ENCODE measurements around the gene RB1.
A peak's percentile ranks its signal among the peaks of the same experiment; 100 is the strongest.
"Not testable (repeated sequence)": the region's sequence is repeated elsewhere in the genome, so short reads cannot be mapped to it uniquely, and the experiment has no call there.

The RB1 gene

DNA sequence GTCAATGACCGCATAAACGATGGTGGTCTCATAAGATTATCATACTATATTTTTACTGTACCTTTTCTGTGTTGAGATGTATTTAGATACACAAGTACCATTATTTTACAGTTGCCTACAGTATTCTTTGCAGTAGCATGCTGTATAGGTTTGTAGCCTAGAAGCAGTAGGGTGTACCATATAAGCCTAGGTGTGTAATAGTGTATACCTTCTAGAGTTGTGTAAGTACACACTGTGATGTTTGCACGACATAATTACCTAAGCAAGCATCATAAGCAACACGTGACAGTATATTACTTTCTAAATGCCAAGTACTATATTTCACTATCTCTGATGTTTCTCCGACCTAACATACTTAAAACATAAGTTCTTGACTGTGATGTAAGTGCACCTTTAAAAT, 106.6 kb downstream of the RB1 start:
- DNase-seq (ENCODE audit: low read depth in 2 of 2): no peak

DNA sequence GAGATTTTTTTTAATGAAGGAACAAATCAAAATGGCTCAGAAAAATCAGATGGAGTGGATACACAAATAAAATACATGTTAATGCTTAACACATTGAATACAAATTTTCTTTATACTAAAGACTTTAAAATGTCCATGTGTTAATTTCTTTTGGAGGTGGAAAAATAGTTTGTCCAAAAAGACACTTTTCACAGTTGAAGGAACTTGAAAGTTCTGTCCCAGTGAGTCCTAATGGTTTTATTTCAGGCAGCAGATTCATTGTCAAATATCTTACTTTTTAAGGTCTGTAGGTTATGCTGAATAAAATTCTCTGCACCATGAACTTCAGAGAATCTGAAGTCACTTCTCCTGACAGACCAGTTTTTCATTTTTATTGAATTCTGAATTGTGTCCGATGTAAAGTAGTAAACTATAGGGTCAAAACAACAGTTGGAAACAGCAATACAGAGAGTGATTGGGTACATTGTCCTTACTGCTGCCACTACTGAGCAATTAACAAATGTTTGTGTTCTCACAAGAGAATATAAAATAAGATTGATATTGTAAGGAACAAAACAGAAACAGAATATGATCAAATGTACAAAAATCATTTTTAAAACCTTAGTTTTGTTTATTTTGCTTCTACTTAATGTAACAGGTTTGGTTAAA, 107.7 kb downstream of the RB1 start:
- DNase-seq (ENCODE audit: low read depth in 2 of 2): no peak

DNA sequence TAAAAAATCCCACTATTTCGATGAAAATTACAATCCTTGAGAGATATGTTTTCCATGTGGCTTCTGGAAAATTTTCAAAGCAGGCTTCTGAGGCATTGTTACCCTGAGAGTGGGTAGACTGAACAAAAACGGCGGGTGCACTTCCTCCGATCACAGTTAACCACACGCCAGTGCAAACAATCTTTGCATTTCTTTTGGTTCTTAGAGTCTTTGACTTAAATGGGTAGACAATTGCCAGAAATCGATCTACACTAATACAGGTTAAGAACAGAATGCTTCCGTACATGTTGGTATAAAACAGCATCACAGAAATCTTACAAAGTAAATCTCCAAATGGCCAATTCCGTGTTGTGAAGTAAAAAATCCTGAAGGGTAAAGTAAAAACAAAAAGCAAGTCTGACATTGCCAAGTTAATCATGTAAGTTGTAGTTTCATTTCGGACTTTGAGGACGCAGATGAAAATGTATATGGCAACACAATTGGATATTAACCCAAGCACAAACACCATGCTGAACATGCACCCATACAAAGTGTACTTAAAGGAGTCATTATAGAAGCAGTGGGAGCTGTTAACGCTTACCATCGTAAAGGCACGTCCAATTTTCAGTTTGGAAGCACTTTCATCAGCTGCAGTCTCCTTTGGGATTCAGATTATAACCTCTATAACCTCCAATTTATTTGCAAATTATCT, 108.4 kb downstream of the RB1 start:
- no peak for DNase-seq (ENCODE audit: low read depth in 2 of 2)

DNA sequence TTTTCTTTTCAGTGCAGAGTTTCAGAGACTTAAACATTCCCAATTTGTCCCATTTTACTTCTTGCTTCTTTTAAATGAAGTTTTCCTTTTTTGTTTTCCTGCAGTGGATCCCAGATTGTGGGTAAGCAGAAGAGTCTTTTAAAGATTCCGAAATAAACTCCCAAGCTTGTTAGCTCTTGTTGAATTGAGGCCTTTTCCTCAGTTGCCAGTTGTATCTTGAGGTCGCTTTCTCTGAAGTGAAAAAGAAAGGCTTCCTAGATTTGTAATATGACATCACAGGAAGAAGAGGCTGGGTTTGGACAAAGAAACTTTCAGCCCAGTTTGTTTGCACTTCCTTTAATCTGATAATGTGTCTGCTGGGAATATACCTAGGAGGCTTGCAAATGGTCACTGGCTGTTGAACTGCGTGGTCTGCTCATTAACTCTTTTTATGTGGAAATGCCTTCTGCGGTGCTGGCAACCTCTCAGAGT, 109.4 kb downstream of the RB1 start, which contains the start of gene LPAR6:
Gene LPAR6, minus strand, starts transcription at position 233 of the 471 bp plus-strand sequence. CDS start 690 bp downstream, outside the sequence.
- no peak for DNase-seq (ENCODE audit: low read depth in 2 of 2)

DNA sequence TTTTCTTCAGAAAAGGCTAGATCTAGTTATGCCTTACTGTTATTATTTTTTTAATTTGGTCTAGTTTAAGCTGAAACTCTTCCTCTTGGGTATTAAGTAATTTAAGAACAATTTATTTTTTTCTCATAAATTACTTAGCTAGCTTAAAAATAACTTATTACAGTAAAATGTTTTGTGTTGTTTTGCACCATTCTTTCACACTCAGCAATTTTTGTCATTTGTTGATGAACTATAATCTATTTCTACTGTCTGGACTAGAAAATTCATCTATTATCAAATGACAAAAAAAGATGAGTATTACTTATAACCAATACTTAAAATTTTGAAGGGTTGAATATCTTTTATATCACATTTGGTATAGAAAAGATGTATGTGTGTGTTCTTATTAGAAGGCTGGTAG, 111.0 kb downstream of the RB1 start:
- no peak for DNase-seq (ENCODE audit: low read depth in 2 of 2)

DNA sequence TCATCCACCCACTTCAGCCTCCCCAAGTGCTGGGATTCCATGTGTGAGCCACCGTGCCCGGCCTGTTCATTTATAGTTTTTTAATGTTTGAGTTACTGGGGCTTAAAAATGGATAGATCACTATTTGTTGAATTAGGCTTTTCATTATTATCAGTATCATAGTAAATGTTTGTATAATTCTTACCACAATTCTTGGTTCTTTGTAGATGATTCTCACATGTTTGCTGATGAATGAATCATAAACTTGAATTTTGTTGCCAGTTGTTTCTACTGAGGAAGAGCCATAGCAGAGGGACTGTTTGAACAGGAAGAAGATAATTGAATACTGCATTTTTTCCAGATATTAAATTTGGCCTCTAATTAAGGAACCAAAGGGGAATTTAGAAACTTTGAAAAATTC, 112.0 kb downstream of the RB1 start:
- no peak for DNase-seq (ENCODE audit: low read depth in 2 of 2)

DNA sequence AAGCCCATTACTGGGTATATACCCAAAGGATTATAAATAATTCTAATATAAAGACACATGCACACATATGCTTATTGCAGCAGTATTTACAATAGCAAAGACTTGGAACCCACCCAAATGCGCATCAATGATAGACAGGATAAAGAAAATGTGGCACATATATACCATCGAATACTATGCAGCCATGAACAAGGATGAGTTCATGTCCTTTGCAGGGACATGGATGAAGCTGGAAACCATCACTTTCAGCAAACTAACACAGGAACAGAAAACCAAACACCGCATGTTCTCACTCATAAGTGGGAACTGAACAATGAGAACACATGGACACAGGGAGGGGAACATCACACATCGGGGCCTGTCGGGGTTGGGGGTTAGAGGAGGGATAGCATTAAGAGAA, 118.5 kb downstream of the RB1 start:
- not testable (repeated sequence) for DNase-seq (ENCODE audit: low read depth in 2 of 2)

DNA sequence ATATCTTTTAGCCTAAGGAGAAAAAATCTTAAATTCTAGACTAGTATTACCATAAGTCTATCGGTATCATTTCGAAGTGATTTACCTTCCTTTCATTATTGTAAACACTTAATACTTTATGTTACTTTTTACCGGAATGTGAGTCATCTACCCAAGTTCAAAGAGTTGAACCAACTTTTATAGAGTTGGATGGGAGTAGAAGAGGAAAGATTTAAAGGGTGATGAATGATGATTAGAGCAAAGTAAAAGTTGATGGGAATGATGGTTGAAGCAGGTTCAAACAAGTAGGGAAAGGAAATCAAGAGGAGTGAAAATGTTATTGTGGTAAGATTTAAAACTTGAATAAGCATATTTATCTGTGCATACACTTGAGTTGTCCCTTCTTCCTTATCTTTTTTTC, 120.7 kb downstream of the RB1 start:
- no peak for DNase-seq (ENCODE audit: low read depth in 2 of 2)

DNA sequence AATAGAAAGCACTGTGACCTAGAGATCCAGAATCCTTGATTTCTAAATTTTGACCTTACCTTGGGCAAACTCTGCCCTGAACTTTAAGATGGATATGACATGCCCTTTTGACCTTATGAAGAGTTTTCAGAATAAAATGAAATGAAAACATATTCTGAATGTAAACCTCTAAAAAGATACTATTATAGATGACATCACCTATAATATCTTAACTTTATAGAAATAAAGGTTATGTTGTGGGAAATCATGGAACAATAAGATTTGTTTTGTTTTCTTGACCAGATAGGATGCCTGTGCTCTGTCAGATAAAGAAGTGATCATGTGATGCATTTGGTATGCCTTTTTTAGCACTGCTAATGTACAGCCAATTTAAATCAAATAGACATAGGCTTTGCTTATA, 122.5 kb downstream of the RB1 start:
- DNase-seq (ENCODE audit: low read depth in 2 of 2): no peak

DNA sequence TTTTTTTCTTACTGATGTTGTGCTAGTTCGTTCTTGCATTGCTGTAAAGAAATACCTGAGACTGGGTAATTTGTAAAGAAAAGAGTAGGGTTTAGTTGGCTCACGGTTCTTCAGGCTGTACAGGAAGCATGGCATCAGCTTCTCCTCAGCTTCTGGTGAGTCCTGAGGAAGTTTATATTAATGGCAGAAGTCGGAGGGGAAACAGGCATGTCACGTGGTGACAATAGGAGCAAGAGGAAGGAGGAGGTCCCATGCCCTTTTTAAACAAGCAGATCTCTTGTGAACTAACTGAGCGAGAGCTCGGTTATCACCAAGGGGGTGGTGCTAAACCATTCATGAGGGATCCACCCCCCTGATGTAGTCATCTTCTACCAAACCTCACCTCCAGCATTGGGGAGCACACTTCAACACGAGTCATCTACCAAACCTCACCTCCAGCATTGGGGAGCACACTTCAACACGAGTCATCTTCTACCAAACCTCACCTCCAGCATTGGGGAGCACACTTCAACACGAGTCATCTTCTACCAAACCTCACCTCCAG, 123.3 kb downstream of the RB1 start:
- not testable (repeated sequence) for DNase-seq (ENCODE audit: low read depth in 2 of 2)

DNA sequence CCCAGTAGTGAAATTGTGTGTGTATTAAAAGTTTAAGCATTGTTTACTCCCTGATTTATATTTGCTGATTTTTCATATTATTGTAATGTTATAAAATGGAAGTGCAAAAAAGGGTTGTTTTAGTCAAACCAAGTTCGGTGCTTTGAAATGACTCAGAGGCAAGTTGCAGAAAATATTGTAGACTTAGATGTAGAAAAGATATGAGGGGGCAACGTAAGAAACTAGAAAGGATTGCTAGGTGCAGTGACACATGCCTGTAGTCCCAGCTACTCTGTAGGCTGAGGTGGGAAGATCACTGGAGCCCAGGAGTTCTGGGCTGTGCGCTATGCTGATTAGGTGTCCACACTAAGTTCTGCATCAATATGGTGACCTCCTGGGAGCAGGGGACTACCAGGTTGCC, 125.5 kb downstream of the RB1 start:
- DNase-seq (ENCODE audit: low read depth in 2 of 2): no peak

DNA sequence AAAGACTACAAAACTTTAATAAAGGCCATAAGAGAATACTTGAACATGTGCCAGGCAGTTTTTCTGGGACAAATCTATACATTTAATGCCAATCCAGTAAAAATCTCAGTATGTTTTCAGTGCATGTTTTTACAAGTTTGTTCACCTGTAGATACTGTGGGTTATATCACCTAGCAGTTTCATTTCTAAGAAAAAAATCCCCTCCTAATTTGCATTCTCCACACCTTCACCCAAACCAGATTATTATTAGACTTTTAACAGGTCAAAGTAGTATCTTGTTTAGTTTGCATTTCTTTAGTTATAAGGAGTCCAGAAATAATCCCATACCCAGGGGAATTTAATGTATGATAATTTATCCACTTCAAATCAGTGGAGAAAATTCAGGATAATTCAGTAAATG, 126.3 kb downstream of the RB1 start:
- no peak for DNase-seq (ENCODE audit: low read depth in 2 of 2)

DNA sequence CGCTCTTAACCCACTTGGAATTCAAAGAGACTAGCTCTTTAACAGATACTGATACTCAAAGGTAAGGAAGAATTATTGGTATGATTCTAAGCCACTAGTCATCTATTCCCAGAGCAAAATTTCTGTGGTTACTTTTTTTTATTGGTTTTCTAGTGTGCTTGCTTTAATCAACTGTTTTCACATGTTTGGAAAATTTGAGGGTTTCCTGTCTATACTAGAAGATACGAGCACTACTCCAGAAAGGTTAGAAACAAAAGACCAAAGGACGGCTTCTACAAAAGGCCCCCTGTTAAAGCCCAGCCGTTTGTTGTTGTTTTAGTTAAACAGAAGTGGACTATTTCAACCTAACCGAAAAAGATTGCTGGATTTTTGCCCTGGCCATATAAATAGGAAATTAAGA, 127.9 kb downstream of the RB1 start:
- peak in 1 of 2 experiments; percentile 47 for DNase-seq (ENCODE audit: low read depth in 2 of 2)

DNA sequence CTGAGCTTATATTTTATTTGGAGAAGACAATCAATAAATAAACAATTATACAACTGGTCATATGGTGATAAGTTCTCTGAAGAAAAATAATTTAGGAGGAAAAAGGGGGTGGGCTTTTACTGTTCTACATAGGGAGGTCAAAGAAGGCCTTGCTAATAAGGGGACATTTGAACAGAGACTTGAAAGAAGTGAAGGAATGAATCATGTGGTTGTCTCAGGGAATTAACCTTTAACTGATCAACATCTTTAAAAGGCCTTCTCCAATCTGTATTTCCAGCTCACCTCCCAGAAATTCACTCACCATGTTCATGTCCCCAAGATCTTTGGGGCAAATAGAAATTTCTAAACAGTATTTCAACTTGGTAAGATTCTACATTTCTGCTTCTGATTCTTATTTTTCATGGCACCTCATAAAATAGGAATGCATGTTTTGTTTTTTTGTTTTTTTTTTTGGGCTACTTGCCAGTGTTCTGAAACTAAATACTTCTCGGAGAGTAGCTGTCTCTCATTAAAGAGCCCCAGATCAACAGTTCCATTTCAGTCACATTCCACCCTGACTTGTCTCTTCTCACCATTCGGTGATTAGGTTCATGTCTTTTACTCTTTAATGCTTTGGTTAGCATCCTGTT, 128.6 kb downstream of the RB1 start:
- DNase-seq (ENCODE audit: low read depth in 2 of 2): peak; percentile 60 to 64

DNA sequence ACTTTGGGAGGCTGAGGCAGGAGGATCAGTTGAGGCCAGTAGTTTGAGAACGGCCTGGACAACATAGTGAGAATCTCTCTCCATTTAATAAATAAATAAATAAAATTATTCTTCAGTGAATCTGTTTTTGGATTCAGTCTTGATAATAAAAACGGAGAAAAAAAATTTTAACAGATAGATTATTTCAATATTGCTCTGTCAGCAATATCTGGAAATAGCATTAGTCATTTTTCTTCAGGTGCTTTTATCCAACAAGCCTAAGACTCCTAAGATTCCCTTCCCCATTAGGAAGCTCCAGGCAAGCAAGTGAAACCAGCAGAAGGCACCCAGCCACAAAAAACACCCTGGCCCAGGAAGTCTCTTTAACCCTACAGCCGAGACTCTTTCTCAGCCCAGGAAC, 130.6 kb downstream of the RB1 start:
- no peak for DNase-seq (ENCODE audit: low read depth in 2 of 2)

DNA sequence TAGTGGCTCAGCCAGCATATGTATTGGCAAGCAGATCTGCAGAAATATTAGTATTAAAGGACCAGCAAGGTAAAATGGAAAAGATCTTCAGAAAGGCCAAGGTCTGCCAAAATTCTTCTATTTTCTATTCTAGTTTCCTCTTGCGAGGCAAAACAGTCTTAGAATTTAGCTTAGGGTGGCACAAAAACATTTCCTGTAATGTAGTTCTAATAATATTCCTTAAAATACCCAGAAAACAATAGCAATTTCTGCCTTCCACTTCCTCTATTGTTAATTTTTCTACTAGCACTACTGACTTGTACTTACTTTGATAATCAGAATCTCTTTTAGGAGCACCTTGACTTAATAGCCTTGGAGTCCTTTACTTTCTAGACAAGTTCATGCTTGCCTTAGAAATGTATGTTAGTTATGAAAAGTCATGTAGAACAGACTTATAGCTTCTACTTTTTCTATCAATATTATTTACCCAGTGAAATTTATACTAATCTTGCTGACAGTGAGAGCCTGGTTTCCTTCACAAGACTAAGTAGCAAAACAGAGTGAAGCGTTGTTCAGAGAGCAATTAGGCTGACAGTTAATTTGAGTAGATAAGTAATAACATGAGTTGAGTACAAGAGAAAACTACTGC, 133.2 kb downstream of the RB1 start:
- no peak for DNase-seq (ENCODE audit: low read depth in 2 of 2)

DNA sequence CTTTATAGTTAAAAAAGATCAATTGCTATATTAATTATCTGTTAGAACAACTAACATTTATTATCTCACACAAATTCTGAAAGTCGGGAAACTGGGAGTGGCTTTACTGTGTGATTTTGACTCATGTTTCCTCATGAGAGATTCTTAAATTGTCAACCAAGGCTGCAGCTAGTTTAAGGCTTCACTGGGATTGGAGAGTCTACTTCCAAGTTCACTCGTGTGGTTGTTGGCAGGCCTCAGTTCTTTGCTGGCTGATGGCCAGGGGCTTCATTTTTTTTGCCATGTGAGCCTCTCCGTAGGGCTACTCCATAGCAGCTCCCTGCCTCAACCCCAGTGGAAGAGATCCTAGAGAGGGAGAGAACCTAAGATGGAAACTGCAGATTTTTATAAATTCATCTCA, 133.8 kb downstream of the RB1 start:
- no peak for DNase-seq (ENCODE audit: low read depth in 2 of 2)

DNA sequence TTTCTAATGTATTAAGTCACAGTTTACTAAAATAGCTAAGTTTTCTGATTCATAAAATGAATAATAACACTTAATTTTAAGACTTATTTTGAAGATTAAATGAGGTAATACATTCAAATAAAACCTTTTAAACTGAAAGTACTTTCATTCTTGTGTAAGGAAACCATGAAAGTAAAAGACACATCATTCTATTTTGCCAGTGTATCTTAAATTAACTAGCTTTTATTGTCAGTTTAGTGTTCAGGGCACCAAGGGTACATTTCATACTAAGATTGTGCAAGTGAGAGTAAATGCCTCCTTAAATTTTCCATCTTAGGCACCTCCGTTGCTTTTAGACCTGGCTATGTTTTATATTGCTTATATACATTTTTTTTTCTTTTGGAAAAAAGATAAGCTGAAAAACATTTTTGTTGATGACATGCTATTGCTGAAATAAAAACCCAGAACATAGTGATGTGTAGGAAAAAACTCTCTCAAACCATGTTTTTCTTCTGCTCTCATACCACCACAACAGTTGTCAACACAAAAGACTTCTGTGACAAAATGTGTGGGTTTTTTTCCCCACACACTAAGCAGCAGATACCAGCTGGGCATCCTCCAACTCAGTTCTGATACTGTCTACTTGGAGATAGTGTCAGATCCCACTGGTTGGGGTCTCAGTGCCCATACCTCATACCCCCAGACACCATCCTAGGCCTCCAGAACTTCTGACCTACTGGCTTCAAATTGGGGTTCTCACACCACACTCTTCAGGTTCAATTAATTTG, 140.1 kb downstream of the RB1 start:
- no peak for DNase-seq (ENCODE audit: low read depth in 2 of 2)

DNA sequence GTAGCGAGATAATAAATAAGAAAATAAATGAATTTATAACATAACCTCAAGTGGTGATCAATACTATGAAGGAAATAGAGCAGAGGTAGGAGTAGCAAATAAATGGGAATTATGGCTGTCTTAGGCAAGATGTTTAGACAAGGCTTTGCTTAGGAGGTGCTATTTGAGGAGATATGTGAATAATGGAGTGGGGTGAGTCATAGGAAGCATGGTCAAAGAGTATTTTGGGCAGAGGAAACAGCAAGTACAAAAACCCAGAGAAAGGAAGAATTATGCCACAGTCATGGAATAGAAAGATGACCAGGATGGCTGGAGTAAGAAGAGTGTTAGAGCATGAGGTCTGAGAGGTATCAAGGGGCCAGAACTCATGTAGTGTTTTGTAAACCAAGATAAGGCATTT, 142.9 kb downstream of the RB1 start:
- no peak for DNase-seq (ENCODE audit: low read depth in 2 of 2)

DNA sequence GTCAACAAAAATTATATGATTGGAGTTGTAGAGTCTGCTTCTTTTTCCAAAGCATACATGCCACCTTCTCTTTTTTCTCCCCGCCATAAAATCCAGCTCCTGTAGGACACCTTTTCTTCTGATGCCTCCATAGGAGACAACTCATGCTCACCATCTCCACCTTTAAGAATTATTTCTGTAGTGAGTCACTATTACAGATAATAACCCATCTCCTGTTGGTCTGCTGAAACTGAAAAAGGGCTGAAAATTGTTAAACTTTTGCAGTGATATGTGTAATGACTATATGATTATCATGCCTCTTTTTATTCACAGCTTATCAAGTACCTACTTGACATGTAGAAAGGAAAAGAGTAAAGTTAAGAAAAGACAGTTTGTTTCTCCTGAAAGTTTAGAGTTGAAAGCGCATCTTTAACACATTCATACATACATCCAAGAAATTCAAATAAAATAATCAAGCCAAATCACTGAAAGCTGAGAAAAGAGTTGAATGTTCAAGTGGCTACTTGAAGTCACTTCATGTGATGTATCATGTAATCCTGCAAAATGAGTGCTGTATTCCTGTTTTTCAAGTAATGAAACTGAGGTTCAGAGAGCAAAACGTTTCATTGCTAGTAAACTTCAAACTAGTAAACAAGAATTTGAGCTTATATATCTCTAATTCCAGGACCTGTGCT, 144.9 kb downstream of the RB1 start:
- no peak for DNase-seq (ENCODE audit: low read depth in 2 of 2)

Data from fibroblast of skin of left quadriceps (primary cell).